ENCODE results near the gene KY. TPM values are rescaled to one million over a fixed set of nuclear protein-coding genes. Genes with fewer than 3 reads are reported as not detected.
A peak's percentile ranks its signal among the peaks of the same experiment; 100 is the strongest.

Gene KY
- polyA plus RNA-seq, 3 donors, result 0.03 to 0.09 TPM; not detected in 1

DNA sequence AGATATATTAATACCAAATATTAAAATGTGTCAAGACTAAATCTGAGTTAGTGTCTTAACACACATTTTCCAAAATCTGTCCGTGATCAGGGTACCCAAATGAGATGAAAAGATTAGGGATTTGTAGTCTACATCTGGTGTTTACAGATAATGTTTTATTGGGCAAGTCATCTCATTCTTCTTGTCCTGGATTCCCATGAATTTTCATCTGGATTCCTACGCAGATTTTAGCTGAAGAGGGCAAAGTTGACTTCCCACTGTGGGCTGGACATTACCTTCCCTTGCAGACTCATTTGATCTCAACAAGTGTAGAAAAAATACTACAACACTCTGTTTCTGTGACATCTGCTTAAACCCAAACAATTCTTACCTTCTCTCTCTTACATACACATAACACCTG is 85.8 kb downstream of the KY start:
- Histone ChIP-seq H3K36me3 (replicated peaks in 1 of 2; ENCODE audit: control insufficient read depth in 1 of 2, insufficient read depth in 2 of 2, low read length in 2 of 2) (peaks cover 10 to 28% of the 10 kb centered on the region in 2 donors), H3K9ac (ENCODE audit: insufficient read depth, low read length, poor library complexity, severe bottlenecking) (no peak overlapping the region), H3K79me2 (ENCODE audit: insufficient read depth, low read length) (no peaks in the 10 kb centered on the region), H4K20me1 (ENCODE audit: insufficient read depth, low read length) (no peaks in the 10 kb centered on the region), H3K27me3 (ENCODE audit: control insufficient read depth in 2 of 2, insufficient read depth in 2 of 2, low read length in 2 of 2) (no peaks in the 10 kb centered on the region), H3K4me2 (replicated peaks; ENCODE audit: extremely low read depth, low read length, poor library complexity, severe bottlenecking) (no peak overlapping the region), H2AFZ (ENCODE audit: insufficient read depth, low read depth, low read length, poor library complexity, severe bottlenecking) (no peak overlapping the region), H3K4me1 (ENCODE audit: control insufficient read depth in 1 of 2, insufficient read depth in 2 of 2, low read length in 2 of 2) (peaks cover 13 to 22% of the 10 kb centered on the region in 2 donors), H3K27ac (ENCODE audit: low read depth in 1 of 2, low read length in 2 of 2) (no peak overlapping the region), H3K4me3 (replicated peaks in 1 of 3; ENCODE audit: low read depth in 2 of 3, low read length in 3 of 3) (no peak overlapping the region), H3K9me3 (replicated peaks in 1 of 2; ENCODE audit: control insufficient read depth in 1 of 2, insufficient read depth in 1 of 2, low read length in 2 of 2) (peaks cover 12 to 14% of the 10 kb centered on the region in 2 donors)
- H3K27ac Mint-ChIP-seq, result peak overlapping the region in 1 of 7 donors; percentile 36
- peaks cover 17 to 30% of the 10 kb centered on the region in 2 donors for H3K36me3 Mint-ChIP-seq
- TF ChIP-seq, protein P1, sequence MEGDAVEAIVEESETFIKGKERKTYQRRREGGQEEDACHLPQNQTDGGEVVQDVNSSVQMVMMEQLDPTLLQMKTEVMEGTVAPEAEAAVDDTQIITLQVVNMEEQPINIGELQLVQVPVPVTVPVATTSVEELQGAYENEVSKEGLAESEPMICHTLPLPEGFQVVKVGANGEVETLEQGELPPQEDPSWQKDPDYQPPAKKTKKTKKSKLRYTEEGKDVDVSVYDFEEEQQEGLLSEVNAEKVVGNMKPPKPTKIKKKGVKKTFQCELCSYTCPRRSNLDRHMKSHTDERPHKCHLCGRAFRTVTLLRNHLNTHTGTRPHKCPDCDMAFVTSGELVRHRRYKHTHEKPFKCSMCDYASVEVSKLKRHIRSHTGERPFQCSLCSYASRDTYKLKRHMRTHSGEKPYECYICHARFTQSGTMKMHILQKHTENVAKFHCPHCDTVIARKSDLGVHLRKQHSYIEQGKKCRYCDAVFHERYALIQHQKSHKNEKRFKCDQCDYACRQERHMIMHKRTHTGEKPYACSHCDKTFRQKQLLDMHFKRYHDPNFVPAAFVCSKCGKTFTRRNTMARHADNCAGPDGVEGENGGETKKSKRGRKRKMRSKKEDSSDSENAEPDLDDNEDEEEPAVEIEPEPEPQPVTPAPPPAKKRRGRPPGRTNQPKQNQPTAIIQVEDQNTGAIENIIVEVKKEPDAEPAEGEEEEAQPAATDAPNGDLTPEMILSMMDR (IDR thresholded peaks at IDR 0.05), result no peak
- intact Hi-C loops (cut with micrococcal nuclease), result no loop called here
- no peaks in the 10 kb centered on the region for H3K27me3 Mint-ChIP-seq (ENCODE audit: low read depth in 3 of 3)
- DNase-seq, result no peak
- peaks cover 18% of the 10 kb centered on the region for H3K4me1 Mint-ChIP-seq
- whole genome bisulfite sequencing (ENCODE audit: insufficient coverage), result 100% methylated on average over 2 of the region's 2 CpGs
- H3K9me3 Mint-ChIP-seq, result peaks cover 5 to 18% (median 12%) of the 10 kb centered on the region in 7 donors
- H3K4me3 Mint-ChIP-seq, result no peak overlapping the region

DNA sequence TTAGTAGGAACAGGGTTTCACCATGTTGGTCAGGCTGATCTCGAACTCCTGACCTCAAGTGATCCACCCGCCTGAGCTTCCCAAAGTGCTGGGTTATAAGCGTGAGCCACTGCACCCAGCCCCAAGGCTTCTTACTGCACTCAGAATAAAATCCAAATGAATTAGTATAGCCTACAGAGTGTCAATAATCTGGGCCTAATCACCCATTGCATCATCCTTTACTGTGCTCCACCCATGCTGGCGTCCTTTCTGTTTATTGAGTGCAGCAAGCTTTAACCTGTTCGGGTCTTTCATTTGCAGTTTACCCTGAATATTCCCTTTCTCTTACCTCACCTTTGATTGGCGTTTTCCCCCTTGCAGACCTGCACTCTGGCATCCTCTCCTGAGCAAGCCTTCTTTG is 87.2 kb downstream of the KY start:
- Histone ChIP-seq H3K9ac (ENCODE audit: insufficient read depth, low read length, poor library complexity, severe bottlenecking) (no peak overlapping the region), H3K27me3 (ENCODE audit: control insufficient read depth in 2 of 2, insufficient read depth in 2 of 2, low read length in 2 of 2) (no peaks in the 10 kb centered on the region), H3K79me2 (ENCODE audit: insufficient read depth, low read length) (no peaks in the 10 kb centered on the region), H3K27ac (ENCODE audit: low read depth in 1 of 2, low read length in 2 of 2) (peak overlapping the region in 1 of 2 donors; percentile 61), H3K9me3 (replicated peaks in 1 of 2; ENCODE audit: control insufficient read depth in 1 of 2, insufficient read depth in 1 of 2, low read length in 2 of 2) (no peaks in the 10 kb centered on the region), H2AFZ (ENCODE audit: insufficient read depth, low read depth, low read length, poor library complexity, severe bottlenecking) (no peak overlapping the region), H4K20me1 (ENCODE audit: insufficient read depth, low read length) (no peaks in the 10 kb centered on the region), H3K4me3 (replicated peaks in 1 of 3; ENCODE audit: low read depth in 2 of 3, low read length in 3 of 3) (no peak overlapping the region), H3K4me1 (ENCODE audit: control insufficient read depth in 1 of 2, insufficient read depth in 2 of 2, low read length in 2 of 2) (peaks cover 13 to 22% of the 10 kb centered on the region in 2 donors), H3K36me3 (replicated peaks in 1 of 2; ENCODE audit: control insufficient read depth in 1 of 2, insufficient read depth in 2 of 2, low read length in 2 of 2) (peaks cover 10 to 41% of the 10 kb centered on the region in 2 donors), H3K4me2 (replicated peaks; ENCODE audit: extremely low read depth, low read length, poor library complexity, severe bottlenecking) (no peak overlapping the region)
- TF ChIP-seq, protein P1 (IDR thresholded peaks at IDR 0.05), result no peak
- intact Hi-C loops (cut with micrococcal nuclease), result no loop called here
- Mint-ChIP-seq H3K4me3 (peak overlapping the region; percentile 0 to 22), H3K27ac (peak overlapping the region in 1 of 7 donors; percentile 60), H3K4me1 (peaks cover 20% of the 10 kb centered on the region), H3K36me3 (peaks cover 28 to 39% of the 10 kb centered on the region in 2 donors), H3K27me3 (ENCODE audit: low read depth in 3 of 3) (no peaks in the 10 kb centered on the region), H3K9me3 (peaks cover 0 to 6% (median under 1%) of the 10 kb centered on the region in 7 donors)
- DNase-seq, result no peak
- WGBS (ENCODE audit: insufficient coverage), result 95% methylated on average over 5 of the region's 6 CpGs

Measured in CD14-positive monocyte (primary cell).